Peyer's patch (tissue), 4 donors: ENCODE measurements around the gene TTLL10.

Experiments
- POLR2A ChIP-seq, 2 donors: fragments of 450-650 bp; IDR thresholded peaks; one replicate each; pipeline ENCODE4 v1.5.1; 2017; ENCODE audit warnings: antibody characterized with exemption in 2 of 2, mild to moderate bottlenecking in 2 of 2, moderate library complexity in 2 of 2
- TF ChIP-seq, protein P1 (sequence below), 6 experiments: fragments of 450-650 bp in 4 of 6; fragments of 200-600 bp in 2 of 6; sonication (generic) in 1 of 6; IDR thresholded peaks; one replicate each; pipeline ENCODE4 v1.5.1; 2017 to 2019; ENCODE audit warnings: antibody characterized with exemption in 6 of 6, mild to moderate bottlenecking in 3 of 6, moderate library complexity in 1 of 6

DNA sequence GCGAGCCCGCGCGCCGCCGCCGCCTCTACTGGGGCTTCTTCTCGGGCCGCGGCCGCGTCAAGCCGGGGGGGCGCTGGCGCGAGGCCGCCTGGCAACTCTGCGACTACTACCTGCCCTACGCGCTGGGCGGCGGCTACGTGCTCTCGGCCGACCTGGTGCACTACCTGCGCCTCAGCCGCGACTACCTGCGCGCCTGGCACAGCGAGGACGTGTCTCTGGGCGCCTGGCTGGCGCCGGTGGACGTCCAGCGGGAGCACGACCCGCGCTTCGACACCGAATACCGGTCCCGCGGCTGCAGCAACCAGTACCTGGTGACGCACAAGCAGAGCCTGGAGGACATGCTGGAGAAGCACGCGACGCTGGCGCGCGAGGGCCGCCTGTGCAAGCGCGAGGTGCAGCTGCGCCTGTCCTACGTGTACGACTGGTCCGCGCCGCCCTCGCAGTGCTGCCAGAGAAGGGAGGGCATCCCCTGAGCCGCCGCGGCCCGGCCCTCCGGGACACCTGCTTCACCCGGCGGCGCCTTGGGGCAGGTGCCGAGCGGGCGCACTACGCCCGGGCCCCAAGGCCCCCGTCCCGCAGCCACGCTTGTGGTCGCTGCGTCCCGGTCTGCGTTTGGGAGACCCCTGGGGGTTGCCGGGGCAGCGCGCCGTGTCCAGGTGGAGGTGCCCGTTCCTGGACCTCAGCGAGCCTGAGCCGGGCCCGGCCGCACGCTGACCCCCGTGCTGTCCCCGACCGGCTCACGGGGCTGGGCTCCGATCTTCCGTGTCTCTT is 59.3 kb downstream of the TTLL10 start:
- TF ChIP-seq, protein P1, sequence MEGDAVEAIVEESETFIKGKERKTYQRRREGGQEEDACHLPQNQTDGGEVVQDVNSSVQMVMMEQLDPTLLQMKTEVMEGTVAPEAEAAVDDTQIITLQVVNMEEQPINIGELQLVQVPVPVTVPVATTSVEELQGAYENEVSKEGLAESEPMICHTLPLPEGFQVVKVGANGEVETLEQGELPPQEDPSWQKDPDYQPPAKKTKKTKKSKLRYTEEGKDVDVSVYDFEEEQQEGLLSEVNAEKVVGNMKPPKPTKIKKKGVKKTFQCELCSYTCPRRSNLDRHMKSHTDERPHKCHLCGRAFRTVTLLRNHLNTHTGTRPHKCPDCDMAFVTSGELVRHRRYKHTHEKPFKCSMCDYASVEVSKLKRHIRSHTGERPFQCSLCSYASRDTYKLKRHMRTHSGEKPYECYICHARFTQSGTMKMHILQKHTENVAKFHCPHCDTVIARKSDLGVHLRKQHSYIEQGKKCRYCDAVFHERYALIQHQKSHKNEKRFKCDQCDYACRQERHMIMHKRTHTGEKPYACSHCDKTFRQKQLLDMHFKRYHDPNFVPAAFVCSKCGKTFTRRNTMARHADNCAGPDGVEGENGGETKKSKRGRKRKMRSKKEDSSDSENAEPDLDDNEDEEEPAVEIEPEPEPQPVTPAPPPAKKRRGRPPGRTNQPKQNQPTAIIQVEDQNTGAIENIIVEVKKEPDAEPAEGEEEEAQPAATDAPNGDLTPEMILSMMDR (IDR thresholded peaks at IDR 0.05): no peak
- TF ChIP-seq POLR2A (IDR thresholded peaks at IDR 0.05): no peak
